Measurements from ENCODE around the gene KCNJ6. TPM values are rescaled to one million over a fixed set of nuclear protein-coding genes. Genes with fewer than 3 reads are reported as not detected.

KCNJ6 gene
- total RNA-seq, 1 donor from 2014 or later = 0.52 TPM

- no peak overlapping the region for H3K27ac ChIP-seq (ENCODE audit: low read depth, low read length)
- no peak overlapping the region for H3K4me3 ChIP-seq (ENCODE audit: low read length in 3 of 3)
- no peaks in the 10 kb centered on the region for H3K4me1 ChIP-seq (ENCODE audit: control insufficient read depth in 3 of 3, insufficient read depth in 3 of 3, low read length in 3 of 3)
- H3K9me3 ChIP-seq (ENCODE audit: control insufficient read depth in 3 of 3, low read length in 3 of 3) = no peaks in the 10 kb centered on the region
- H3K27me3 ChIP-seq (ENCODE audit: control insufficient read depth in 3 of 3, insufficient read depth in 3 of 3, low read length in 3 of 3) = peaks cover 14 to 30% (median 21%) of the 10 kb centered on the region in 3 donors
- no peaks in the 10 kb centered on the region for H3K36me3 ChIP-seq (ENCODE audit: control insufficient read depth in 3 of 3, insufficient read depth in 3 of 3, low read length in 3 of 3)
- H3K9ac ChIP-seq (ENCODE audit: low read depth in 1 of 3, low read length in 3 of 3) = no peak overlapping the region
These were observed 6.3 kb downstream of the KCNJ6 start for GRCh38 chr21:37909936-37910335.

GRCh38 chr21:37908691-37909090 is 7.6 kb downstream of the KCNJ6 start:
- Histone ChIP-seq H3K27ac (ENCODE audit: low read depth, low read length) (no peak overlapping the region), H3K9ac (ENCODE audit: low read depth in 1 of 3, low read length in 3 of 3) (no peak overlapping the region), H3K4me1 (ENCODE audit: control insufficient read depth in 3 of 3, insufficient read depth in 3 of 3, low read length in 3 of 3) (no peaks in the 10 kb centered on the region), H3K4me3 (ENCODE audit: low read length in 3 of 3) (no peak overlapping the region), H3K36me3 (ENCODE audit: control insufficient read depth in 3 of 3, insufficient read depth in 3 of 3, low read length in 3 of 3) (no peaks in the 10 kb centered on the region), H3K27me3 (ENCODE audit: control insufficient read depth in 3 of 3, insufficient read depth in 3 of 3, low read length in 3 of 3) (peaks cover 6 to 21% (median 11%) of the 10 kb centered on the region in 3 donors), H3K9me3 (ENCODE audit: control insufficient read depth in 3 of 3, low read length in 3 of 3) (no peaks in the 10 kb centered on the region)

- Histone ChIP-seq H3K36me3 (ENCODE audit: control insufficient read depth in 3 of 3, insufficient read depth in 3 of 3, low read length in 3 of 3) (no peaks in the 10 kb centered on the region), H3K9ac (ENCODE audit: low read depth in 1 of 3, low read length in 3 of 3) (no peak overlapping the region), H3K4me3 (ENCODE audit: low read length in 3 of 3) (no peak overlapping the region), H3K9me3 (ENCODE audit: control insufficient read depth in 3 of 3, low read length in 3 of 3) (no peaks in the 10 kb centered on the region), H3K27me3 (ENCODE audit: control insufficient read depth in 3 of 3, insufficient read depth in 3 of 3, low read length in 3 of 3) (peaks cover 0 to 9% (median 5%) of the 10 kb centered on the region in 3 donors), H3K4me1 (ENCODE audit: control insufficient read depth in 3 of 3, insufficient read depth in 3 of 3, low read length in 3 of 3) (no peaks in the 10 kb centered on the region), H3K27ac (ENCODE audit: low read depth, low read length) (no peak overlapping the region)
These were observed 9.2 kb downstream of the KCNJ6 start for GRCh38 chr21:37907076-37907475.

GRCh38 chr21:37905291-37905690 is 11.0 kb downstream of the KCNJ6 start:
- Histone ChIP-seq H3K4me3 (ENCODE audit: low read length in 3 of 3) (no peak overlapping the region), H3K36me3 (ENCODE audit: control insufficient read depth in 3 of 3, insufficient read depth in 3 of 3, low read length in 3 of 3) (no peaks in the 10 kb centered on the region), H3K27me3 (ENCODE audit: control insufficient read depth in 3 of 3, insufficient read depth in 3 of 3, low read length in 3 of 3) (peaks cover 0 to 8% (median 5%) of the 10 kb centered on the region in 3 donors), H3K9ac (ENCODE audit: low read depth in 1 of 3, low read length in 3 of 3) (no peak overlapping the region), H3K4me1 (ENCODE audit: control insufficient read depth in 3 of 3, insufficient read depth in 3 of 3, low read length in 3 of 3) (no peaks in the 10 kb centered on the region), H3K9me3 (ENCODE audit: control insufficient read depth in 3 of 3, low read length in 3 of 3) (no peaks in the 10 kb centered on the region), H3K27ac (ENCODE audit: low read depth, low read length) (no peak overlapping the region)

- Histone ChIP-seq H3K4me3 (ENCODE audit: low read length in 3 of 3) (no peak overlapping the region), H3K4me1 (ENCODE audit: control insufficient read depth in 3 of 3, insufficient read depth in 3 of 3, low read length in 3 of 3) (no peaks in the 10 kb centered on the region), H3K9me3 (ENCODE audit: control insufficient read depth in 3 of 3, low read length in 3 of 3) (no peaks in the 10 kb centered on the region), H3K27ac (ENCODE audit: low read depth, low read length) (no peak overlapping the region), H3K9ac (ENCODE audit: low read depth in 1 of 3, low read length in 3 of 3) (no peak overlapping the region), H3K36me3 (ENCODE audit: control insufficient read depth in 3 of 3, insufficient read depth in 3 of 3, low read length in 3 of 3) (no peaks in the 10 kb centered on the region), H3K27me3 (ENCODE audit: control insufficient read depth in 3 of 3, insufficient read depth in 3 of 3, low read length in 3 of 3) (peaks cover 0 to 10% (median 4%) of the 10 kb centered on the region in 3 donors)
These were observed 11.4 kb downstream of the KCNJ6 start for GRCh38 chr21:37904856-37905255.

GRCh38 chr21:37903396-37903795 is 12.9 kb downstream of the KCNJ6 start:
- Histone ChIP-seq H3K4me1 (ENCODE audit: control insufficient read depth in 3 of 3, insufficient read depth in 3 of 3, low read length in 3 of 3) (no peaks in the 10 kb centered on the region), H3K9me3 (ENCODE audit: control insufficient read depth in 3 of 3, low read length in 3 of 3) (no peaks in the 10 kb centered on the region), H3K4me3 (ENCODE audit: low read length in 3 of 3) (no peak overlapping the region), H3K36me3 (ENCODE audit: control insufficient read depth in 3 of 3, insufficient read depth in 3 of 3, low read length in 3 of 3) (no peaks in the 10 kb centered on the region), H3K27me3 (ENCODE audit: control insufficient read depth in 3 of 3, insufficient read depth in 3 of 3, low read length in 3 of 3) (peaks cover 0 to 10% (median 3%) of the 10 kb centered on the region in 3 donors), H3K27ac (ENCODE audit: low read depth, low read length) (no peak overlapping the region), H3K9ac (ENCODE audit: low read depth in 1 of 3, low read length in 3 of 3) (no peak overlapping the region)

GRCh38 chr21:37899146-37899545 is 17.1 kb downstream of the KCNJ6 start:
- H3K9ac ChIP-seq (ENCODE audit: low read depth in 1 of 3, low read length in 3 of 3) = no peak overlapping the region
- no peaks in the 10 kb centered on the region for H3K36me3 ChIP-seq (ENCODE audit: control insufficient read depth in 3 of 3, insufficient read depth in 3 of 3, low read length in 3 of 3)
- no peak overlapping the region for H3K4me3 ChIP-seq (ENCODE audit: low read length in 3 of 3)
- peaks cover 0 to 19% (median 17%) of the 10 kb centered on the region in 3 donors for H3K27me3 ChIP-seq (ENCODE audit: control insufficient read depth in 3 of 3, insufficient read depth in 3 of 3, low read length in 3 of 3)
- no peaks in the 10 kb centered on the region for H3K9me3 ChIP-seq (ENCODE audit: control insufficient read depth in 3 of 3, low read length in 3 of 3)
- H3K4me1 ChIP-seq (ENCODE audit: control insufficient read depth in 3 of 3, insufficient read depth in 3 of 3, low read length in 3 of 3) = no peaks in the 10 kb centered on the region
- H3K27ac ChIP-seq (ENCODE audit: low read depth, low read length) = no peak overlapping the region

- Histone ChIP-seq H3K9ac (ENCODE audit: low read depth in 1 of 3, low read length in 3 of 3) (no peak overlapping the region), H3K4me3 (ENCODE audit: low read length in 3 of 3) (no peak overlapping the region), H3K4me1 (ENCODE audit: control insufficient read depth in 3 of 3, insufficient read depth in 3 of 3, low read length in 3 of 3) (no peaks in the 10 kb centered on the region), H3K27ac (ENCODE audit: low read depth, low read length) (no peak overlapping the region), H3K9me3 (ENCODE audit: control insufficient read depth in 3 of 3, low read length in 3 of 3) (no peaks in the 10 kb centered on the region), H3K36me3 (ENCODE audit: control insufficient read depth in 3 of 3, insufficient read depth in 3 of 3, low read length in 3 of 3) (no peaks in the 10 kb centered on the region), H3K27me3 (ENCODE audit: control insufficient read depth in 3 of 3, insufficient read depth in 3 of 3, low read length in 3 of 3) (peaks cover 0 to 19% (median 17%) of the 10 kb centered on the region in 3 donors)
These were observed 19.5 kb downstream of the KCNJ6 start for GRCh38 chr21:37896788-37897187.

GRCh38 chr21:37891972-37892371 is 24.3 kb downstream of the KCNJ6 start:
- H3K36me3 ChIP-seq (ENCODE audit: control insufficient read depth in 3 of 3, insufficient read depth in 3 of 3, low read length in 3 of 3) = no peaks in the 10 kb centered on the region
- H3K4me3 ChIP-seq (ENCODE audit: low read length in 3 of 3) = no peak overlapping the region
- H3K9ac ChIP-seq (ENCODE audit: low read depth in 1 of 3, low read length in 3 of 3) = no peak overlapping the region
- H3K27me3 ChIP-seq (ENCODE audit: control insufficient read depth in 3 of 3, insufficient read depth in 3 of 3, low read length in 3 of 3) = peaks cover 0 to 20% (median 13%) of the 10 kb centered on the region in 3 donors
- H3K27ac ChIP-seq (ENCODE audit: low read depth, low read length) = no peak overlapping the region
- H3K4me1 ChIP-seq (ENCODE audit: control insufficient read depth in 3 of 3, insufficient read depth in 3 of 3, low read length in 3 of 3) = no peaks in the 10 kb centered on the region
- H3K9me3 ChIP-seq (ENCODE audit: control insufficient read depth in 3 of 3, low read length in 3 of 3) = no peaks in the 10 kb centered on the region

GRCh38 chr21:37888659-37889058 is 27.6 kb downstream of the KCNJ6 start:
- no peak overlapping the region for H3K9ac ChIP-seq (ENCODE audit: low read depth in 1 of 3, low read length in 3 of 3)

More at GRCh38 chr21:37888659-37889058, 27.6 kb downstream of the KCNJ6 start:
- Histone ChIP-seq H3K36me3 (ENCODE audit: control insufficient read depth in 3 of 3, insufficient read depth in 3 of 3, low read length in 3 of 3) (no peaks in the 10 kb centered on the region), H3K9me3 (ENCODE audit: control insufficient read depth in 3 of 3, low read length in 3 of 3) (peaks cover 0 to 5% (median 0%) of the 10 kb centered on the region in 3 donors), H3K4me1 (ENCODE audit: control insufficient read depth in 3 of 3, insufficient read depth in 3 of 3, low read length in 3 of 3) (no peaks in the 10 kb centered on the region), H3K4me3 (ENCODE audit: low read length in 3 of 3) (no peak overlapping the region), H3K27ac (ENCODE audit: low read depth, low read length) (no peak overlapping the region), H3K27me3 (ENCODE audit: control insufficient read depth in 3 of 3, insufficient read depth in 3 of 3, low read length in 3 of 3) (peaks cover 0 to 11% (median 8%) of the 10 kb centered on the region in 3 donors)

All from skeletal muscle tissue (tissue), 4 donors.